GM12873 (cell line): ENCODE measurements around the gene MMP1.
A peak's percentile ranks its signal among the peaks of the same experiment; 100 is the strongest.

ENCODE experiments used
- TF ChIP-seq, protein P1 (sequence below): IDR thresholded peaks from 2 replicates; pipeline ENCODE4 v1.5.1; 2012; ENCODE audit warnings: low read depth, mild to moderate bottlenecking, moderate library complexity, low read length, control low read depth; ENCODE audit not compliant: insufficient read depth; ENCODE audit errors: missing control alignments

Gene MMP1

DNA sequence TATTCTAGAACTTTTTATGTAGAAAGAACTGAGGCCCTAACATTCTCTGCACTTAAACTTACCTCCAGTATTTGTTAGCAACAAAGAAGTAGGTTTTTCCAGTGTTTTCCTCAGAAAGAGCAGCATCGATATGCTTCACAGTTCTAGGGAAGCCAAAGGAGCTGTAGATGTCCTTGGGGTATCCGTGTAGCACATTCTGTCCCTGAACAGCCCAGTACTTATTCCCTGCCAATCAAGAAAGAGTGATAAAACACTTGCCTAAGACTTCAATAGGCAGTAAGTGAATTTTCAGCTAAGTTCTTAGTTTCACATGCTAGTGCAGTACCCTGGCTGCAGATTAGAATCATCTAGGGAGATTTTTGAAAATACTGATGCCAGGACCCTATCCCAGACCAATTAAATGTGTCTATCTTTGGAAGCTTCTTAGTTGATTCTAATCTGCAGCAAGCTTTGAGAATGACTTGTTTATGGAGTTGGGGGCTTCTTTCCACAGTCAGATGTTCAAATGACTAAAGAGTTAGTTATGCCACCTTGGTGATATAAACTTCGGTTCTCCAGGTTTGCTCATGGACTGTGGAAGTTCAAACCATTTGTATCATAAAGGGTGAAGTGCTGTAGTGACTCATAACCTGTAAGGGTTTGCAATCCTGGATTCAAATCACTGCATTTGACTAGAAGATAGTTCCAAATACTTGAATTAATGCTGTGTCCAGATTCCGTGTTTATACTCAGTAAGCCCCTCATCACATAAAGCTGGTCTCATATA, 6.5 kb downstream of the MMP1 start:
- TF ChIP-seq, protein P1, sequence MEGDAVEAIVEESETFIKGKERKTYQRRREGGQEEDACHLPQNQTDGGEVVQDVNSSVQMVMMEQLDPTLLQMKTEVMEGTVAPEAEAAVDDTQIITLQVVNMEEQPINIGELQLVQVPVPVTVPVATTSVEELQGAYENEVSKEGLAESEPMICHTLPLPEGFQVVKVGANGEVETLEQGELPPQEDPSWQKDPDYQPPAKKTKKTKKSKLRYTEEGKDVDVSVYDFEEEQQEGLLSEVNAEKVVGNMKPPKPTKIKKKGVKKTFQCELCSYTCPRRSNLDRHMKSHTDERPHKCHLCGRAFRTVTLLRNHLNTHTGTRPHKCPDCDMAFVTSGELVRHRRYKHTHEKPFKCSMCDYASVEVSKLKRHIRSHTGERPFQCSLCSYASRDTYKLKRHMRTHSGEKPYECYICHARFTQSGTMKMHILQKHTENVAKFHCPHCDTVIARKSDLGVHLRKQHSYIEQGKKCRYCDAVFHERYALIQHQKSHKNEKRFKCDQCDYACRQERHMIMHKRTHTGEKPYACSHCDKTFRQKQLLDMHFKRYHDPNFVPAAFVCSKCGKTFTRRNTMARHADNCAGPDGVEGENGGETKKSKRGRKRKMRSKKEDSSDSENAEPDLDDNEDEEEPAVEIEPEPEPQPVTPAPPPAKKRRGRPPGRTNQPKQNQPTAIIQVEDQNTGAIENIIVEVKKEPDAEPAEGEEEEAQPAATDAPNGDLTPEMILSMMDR = no peak

GRCh38 chr11:102788334-102788995, 9.5 kb downstream of the MMP1 start:
- TF ChIP-seq, protein P1 = no peak

DNA sequence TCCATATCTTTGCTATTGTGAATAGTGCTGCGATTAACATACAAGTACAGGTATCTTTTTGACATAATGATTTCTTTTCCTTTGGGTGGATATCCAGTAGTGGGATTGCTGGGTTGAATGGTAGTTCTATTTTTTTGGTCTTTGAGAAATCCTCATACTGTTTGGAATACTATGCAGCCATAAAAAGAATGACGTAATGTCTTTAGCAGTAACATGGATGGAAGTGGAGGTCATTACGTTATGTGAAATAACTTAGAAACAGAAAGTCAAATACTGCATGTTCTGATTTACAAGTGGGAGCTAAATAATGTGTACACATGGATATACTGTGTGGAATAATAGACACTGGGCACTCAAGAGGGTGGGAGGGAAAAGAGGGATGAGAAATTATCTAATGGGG, 13.6 kb downstream of the MMP1 start:
- TF ChIP-seq, protein P1 = no peak

- TF ChIP-seq, protein P1 = no peak
These were observed 14.2 kb downstream of the MMP1 start for GRCh38 chr11:102783720-102784119.

- TF ChIP-seq, protein P1 = no peak
These were observed 14.9 kb downstream of the MMP1 start for GRCh38 chr11:102783016-102783415.

GRCh38 chr11:102781676-102782075, 16.3 kb downstream of the MMP1 start:
- TF ChIP-seq, protein P1 = no peak

DNA sequence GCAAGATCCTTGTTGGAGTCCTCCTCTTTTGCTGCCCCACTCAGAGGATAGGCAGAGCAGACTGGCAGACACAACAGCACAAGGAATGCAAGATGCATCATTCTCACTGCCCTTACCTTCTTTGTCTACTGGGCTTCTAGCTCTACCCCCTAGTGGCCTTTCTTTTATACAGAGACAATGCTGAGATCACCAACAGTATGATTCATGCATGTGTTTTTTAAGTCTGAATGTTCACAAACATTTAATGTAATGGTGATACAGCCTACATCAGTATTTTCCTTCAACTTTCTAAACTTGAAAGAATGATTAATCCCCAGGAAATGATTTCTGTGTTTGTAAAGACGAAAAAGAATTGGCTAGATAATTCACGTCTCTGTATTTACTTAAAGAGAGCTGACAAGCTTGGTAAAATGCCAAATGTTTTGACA, 17.5 kb downstream of the MMP1 start, which contains the start of gene MMP10:
Gene MMP10 (minus strand): TSS at position 138 of the 428 bp plus-strand sequence. CDS start 37 bp downstream, at position 101.
- TF ChIP-seq, protein P1 = peak; percentile 48
